ENCODE measurements around the gene PTK7. TPM values are rescaled to one million over a fixed set of nuclear protein-coding genes. Genes with fewer than 3 reads are reported as not detected.
A peak's percentile ranks its signal among the peaks of the same experiment; 100 is the strongest.

PTK7 gene
- total and polyA plus RNA-seq, 2 experiments from 2014 or later = 127 to 162 TPM

- peaks cover 65% of the 10 kb centered on the region for H3K79me2 ChIP-seq
- H3K4me3 ChIP-seq = peak overlapping the region; percentile 57
- H4K20me1 ChIP-seq (ENCODE audit: insufficient read depth, poor library complexity, severe bottlenecking) = no peaks in the 10 kb centered on the region
- H3K27ac ChIP-seq = peak overlapping the region; percentile 98
- no peaks in the 10 kb centered on the region for H3K36me3 ChIP-seq (replicated peaks; ENCODE audit: insufficient read depth, low read depth)
- H3K9me2 ChIP-seq (replicated peaks; ENCODE audit: insufficient read depth) = no peaks in the 10 kb centered on the region
- H3K9me3 ChIP-seq (ENCODE audit: low read depth) = no peaks in the 10 kb centered on the region
- H3K4me1 ChIP-seq (ENCODE audit: insufficient read depth) = peaks cover 10% of the 10 kb centered on the region
- peak overlapping the region; percentile 89 for H3K4me2 ChIP-seq
- H3K27me3 ChIP-seq = no peaks in the 10 kb centered on the region
- H2AFZ ChIP-seq = peak overlapping the region; percentile 6
- TF ChIP-seq EZH2 (IDR thresholded peaks at IDR 0.05; ENCODE audit: borderline replicate concordance) = no peak
- no peak for TF ChIP-seq EZH2phosphoT487 (IDR thresholded peaks at IDR 0.05; ENCODE audit: low read depth, severe bottlenecking, unreplicated experiment)
- TF ChIP-seq CTCF (IDR thresholded peaks at IDR 0.05; ENCODE audit: poor library complexity) = no peak
- peak; percentile 81 for DNase-seq (ENCODE audit: low spot score)
- WGBS (ENCODE audit: low lambda C conversion rate, missing lambda C conversion rate) = 9% methylated on average over 15 of the region's 15 CpGs
Measured at GRCh38 chr6:43060034-43060754, 15.9 kb upstream of the PTK7 start.

GRCh38 chr6:43060755-43061633 lies 15.1 kb upstream of the PTK7 start:
- 80% methylated on average over 12 of the region's 12 CpGs for WGBS (ENCODE audit: low lambda C conversion rate, missing lambda C conversion rate)
- TF ChIP-seq EZH2phosphoT487 (IDR thresholded peaks at IDR 0.05; ENCODE audit: low read depth, severe bottlenecking, unreplicated experiment) = no peak
- no peak for TF ChIP-seq CTCF (IDR thresholded peaks at IDR 0.05; ENCODE audit: poor library complexity)
- no peak for TF ChIP-seq EZH2 (IDR thresholded peaks at IDR 0.05; ENCODE audit: borderline replicate concordance)
- Histone ChIP-seq H2AFZ (no peak overlapping the region), H3K9me3 (ENCODE audit: low read depth) (no peaks in the 10 kb centered on the region), H3K4me1 (ENCODE audit: insufficient read depth) (peaks cover 10% of the 10 kb centered on the region), H3K4me2 (peak overlapping the region; percentile 89), H3K79me2 (peaks cover 65% of the 10 kb centered on the region), H3K27me3 (no peaks in the 10 kb centered on the region), H4K20me1 (ENCODE audit: insufficient read depth, poor library complexity, severe bottlenecking) (no peaks in the 10 kb centered on the region), H3K36me3 (replicated peaks; ENCODE audit: insufficient read depth, low read depth) (no peaks in the 10 kb centered on the region), H3K27ac (peak overlapping the region; percentile 98), H3K4me3 (peak overlapping the region; percentile 57), H3K9me2 (replicated peaks; ENCODE audit: insufficient read depth) (no peaks in the 10 kb centered on the region)
- no peak for DNase-seq (ENCODE audit: low spot score)

GRCh38 chr6:43061861-43062260 lies 14.3 kb upstream of the PTK7 start:
- no peaks in the 10 kb centered on the region for H3K9me2 ChIP-seq (replicated peaks; ENCODE audit: insufficient read depth)
- no peaks in the 10 kb centered on the region for H3K27me3 ChIP-seq
- TF ChIP-seq EZH2 (IDR thresholded peaks at IDR 0.05; ENCODE audit: borderline replicate concordance) (no peak), EZH2phosphoT487 (IDR thresholded peaks at IDR 0.05; ENCODE audit: low read depth, severe bottlenecking, unreplicated experiment) (no peak), CTCF (IDR thresholded peaks at IDR 0.05; ENCODE audit: poor library complexity) (no peak)
- WGBS (ENCODE audit: low lambda C conversion rate, missing lambda C conversion rate) = 68% methylated on average over 2 of the region's 2 CpGs
- no peak for DNase-seq (ENCODE audit: low spot score)
- H3K79me2 ChIP-seq = peaks cover 65% of the 10 kb centered on the region
- H3K4me3 ChIP-seq = no peak overlapping the region
- H3K36me3 ChIP-seq (replicated peaks; ENCODE audit: insufficient read depth, low read depth) = no peaks in the 10 kb centered on the region
- H2AFZ ChIP-seq = no peak overlapping the region
- H3K4me2 ChIP-seq = peak overlapping the region; percentile 89
- peak overlapping the region; percentile 98 for H3K27ac ChIP-seq
- H4K20me1 ChIP-seq (ENCODE audit: insufficient read depth, poor library complexity, severe bottlenecking) = no peaks in the 10 kb centered on the region
- H3K9me3 ChIP-seq (ENCODE audit: low read depth) = no peaks in the 10 kb centered on the region
- peaks cover 10% of the 10 kb centered on the region for H3K4me1 ChIP-seq (ENCODE audit: insufficient read depth)

Data from hepatocyte (in vitro differentiated cells).